Measurements from ENCODE around the gene RAD51B.

DNA sequence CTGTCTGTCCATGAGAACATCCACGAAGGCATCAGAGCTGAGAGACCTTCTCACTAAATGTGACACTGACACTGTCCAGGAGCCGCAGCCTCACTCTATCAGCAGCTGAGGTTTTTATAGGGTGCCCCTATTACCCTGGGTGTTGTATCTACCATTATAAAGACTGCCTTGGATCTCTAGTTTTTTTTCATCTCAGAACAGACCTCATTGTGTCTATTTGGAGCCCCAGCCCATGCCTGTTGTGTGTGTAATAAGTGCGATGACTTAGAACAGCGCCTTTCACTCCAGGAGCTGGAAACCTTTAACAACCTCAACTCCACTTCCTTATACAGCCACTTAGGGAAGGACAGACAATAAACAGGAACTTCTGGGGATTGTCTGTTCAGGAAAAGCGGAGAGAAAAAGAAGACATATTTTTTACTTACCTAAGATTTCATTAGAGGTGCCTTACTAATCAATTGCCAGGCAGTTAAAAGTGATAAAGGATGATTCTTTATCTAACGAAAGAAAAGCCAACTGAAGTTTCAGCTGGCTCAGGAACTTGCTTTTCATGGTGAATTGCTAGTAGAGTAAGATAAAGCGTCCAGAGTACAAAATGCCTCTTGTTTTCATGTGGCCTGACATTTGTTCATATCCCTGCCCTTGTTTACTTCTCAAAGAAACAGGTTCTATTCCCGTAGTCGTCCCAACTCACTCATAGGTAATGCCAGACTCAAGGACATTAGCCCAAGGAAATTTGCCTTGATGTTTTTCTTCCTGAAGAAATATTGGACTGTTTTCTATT, 420.6 kb downstream of the RAD51B start:
- TF ChIP-seq, protein P1, sequence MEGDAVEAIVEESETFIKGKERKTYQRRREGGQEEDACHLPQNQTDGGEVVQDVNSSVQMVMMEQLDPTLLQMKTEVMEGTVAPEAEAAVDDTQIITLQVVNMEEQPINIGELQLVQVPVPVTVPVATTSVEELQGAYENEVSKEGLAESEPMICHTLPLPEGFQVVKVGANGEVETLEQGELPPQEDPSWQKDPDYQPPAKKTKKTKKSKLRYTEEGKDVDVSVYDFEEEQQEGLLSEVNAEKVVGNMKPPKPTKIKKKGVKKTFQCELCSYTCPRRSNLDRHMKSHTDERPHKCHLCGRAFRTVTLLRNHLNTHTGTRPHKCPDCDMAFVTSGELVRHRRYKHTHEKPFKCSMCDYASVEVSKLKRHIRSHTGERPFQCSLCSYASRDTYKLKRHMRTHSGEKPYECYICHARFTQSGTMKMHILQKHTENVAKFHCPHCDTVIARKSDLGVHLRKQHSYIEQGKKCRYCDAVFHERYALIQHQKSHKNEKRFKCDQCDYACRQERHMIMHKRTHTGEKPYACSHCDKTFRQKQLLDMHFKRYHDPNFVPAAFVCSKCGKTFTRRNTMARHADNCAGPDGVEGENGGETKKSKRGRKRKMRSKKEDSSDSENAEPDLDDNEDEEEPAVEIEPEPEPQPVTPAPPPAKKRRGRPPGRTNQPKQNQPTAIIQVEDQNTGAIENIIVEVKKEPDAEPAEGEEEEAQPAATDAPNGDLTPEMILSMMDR (optimal IDR thresholded peaks at IDR 0.05 in 1 of 3, IDR thresholded peaks at IDR 0.05 in 1 of 3, conservative IDR thresholded peaks at IDR 0.05 in 1 of 3; ENCODE audit: extremely low read depth in 1 of 3, insufficient read depth in 2 of 3, low read length in 3 of 3) = no peak
- TF ChIP-seq EZH2 (IDR thresholded peaks at IDR 0.05; ENCODE audit: low read length) = no peak

All from keratinocyte (primary cell).